HG02884 (cell line): ENCODE results near the gene MRGPRX4.

ENCODE experiments used
- ATAC-seq: cut with Tn5 transposase; IDR thresholded peaks from one replicate; pipeline ENCODE4 v1.9.1; 2021; ENCODE audit warnings: mild to moderate bottlenecking, moderate library complexity; ENCODE audit not compliant: unreplicated experiment

The MRGPRX4 gene

GRCh38 chr11:18209058-18209457 lies 36.4 kb downstream of the MRGPRX4 start:
- no peak for ATAC-seq

DNA sequence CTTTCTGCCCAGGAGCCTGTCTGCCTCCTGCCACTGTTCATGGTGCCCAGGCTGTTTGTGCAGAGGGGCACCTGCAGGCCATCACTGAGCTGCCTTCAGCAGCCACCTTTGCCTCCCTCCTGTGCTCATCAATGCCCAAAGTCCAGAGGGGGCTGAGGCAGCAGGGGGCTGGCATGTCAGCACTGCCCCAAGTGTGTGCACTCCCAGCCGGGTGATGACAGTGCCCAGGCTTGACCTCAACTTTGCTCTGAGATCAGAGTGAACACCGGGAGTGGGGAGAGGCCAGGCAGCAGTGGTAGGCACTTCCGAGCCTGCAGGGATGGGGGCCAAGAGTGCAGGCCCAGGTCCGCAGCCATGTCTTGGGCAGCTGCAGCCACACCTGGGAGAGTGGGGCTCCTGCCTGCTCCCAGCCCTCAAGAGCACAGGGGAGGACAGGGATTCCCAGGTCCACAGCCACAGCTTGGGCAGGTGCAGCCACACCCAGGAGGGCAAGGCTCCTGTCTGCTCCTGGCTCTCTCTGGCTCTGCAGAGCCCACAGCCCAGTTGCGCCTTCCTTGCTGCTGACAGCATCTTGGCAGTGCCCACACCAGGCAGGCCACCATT lies 48.7 kb downstream of the MRGPRX4 start:
- no peak for ATAC-seq

- ATAC-seq = no peak
Observed at GRCh38 chr11:18222814-18223421, 50.3 kb downstream of the MRGPRX4 start.
